NCI-H187 (cell line): ENCODE data around the gene CDKAL1.

Experiments
- DNase-seq, 2 experiments: peaks; one replicate each; lab custom pipeline; 2025; lab: John Stamatoyannopoulos, UW

CDKAL1 gene

DNA sequence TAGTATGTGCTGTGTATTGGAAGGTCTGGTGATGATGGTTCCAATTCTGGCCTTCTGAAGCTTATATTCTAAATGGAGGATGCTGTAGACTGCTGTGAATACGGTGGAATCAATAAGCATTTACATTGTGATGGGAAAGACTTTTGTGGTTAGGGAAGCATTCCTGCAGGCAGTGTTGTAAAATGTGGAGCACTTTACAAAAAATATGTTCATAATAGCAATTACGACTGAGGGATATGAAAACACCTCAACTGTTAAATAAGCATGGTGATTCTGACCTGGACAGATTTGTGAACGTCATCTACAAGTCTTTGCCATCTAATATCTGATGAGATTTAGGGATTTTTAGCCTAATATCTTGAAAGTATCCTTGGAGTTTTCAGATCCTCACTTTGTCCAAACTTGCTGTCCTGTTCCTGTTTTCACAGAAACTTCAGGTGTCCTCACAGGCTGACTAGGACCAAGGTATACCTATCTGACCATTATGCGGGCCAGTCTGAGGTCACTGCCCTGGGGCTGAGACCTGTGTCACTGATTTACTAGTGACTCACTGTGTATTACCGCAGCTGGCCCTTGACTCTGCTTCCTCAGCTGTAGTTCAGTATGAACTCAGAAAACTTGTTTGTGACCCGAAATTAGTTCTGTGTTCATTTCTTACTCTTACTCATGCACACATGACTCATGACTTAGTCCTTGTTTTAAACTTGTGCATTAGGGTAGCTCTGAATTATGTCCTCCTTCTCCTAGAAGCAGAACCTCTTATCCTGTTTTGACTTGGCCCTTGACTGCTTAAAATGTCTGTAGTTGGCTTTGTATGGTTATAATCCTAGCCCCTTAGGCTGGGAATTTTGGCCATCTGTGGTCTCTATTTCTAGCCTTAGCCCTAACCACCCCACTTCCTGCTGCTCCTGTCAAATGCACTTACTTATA lies 343.0 kb downstream of the CDKAL1 start:
- DNase-seq = no peak

DNA sequence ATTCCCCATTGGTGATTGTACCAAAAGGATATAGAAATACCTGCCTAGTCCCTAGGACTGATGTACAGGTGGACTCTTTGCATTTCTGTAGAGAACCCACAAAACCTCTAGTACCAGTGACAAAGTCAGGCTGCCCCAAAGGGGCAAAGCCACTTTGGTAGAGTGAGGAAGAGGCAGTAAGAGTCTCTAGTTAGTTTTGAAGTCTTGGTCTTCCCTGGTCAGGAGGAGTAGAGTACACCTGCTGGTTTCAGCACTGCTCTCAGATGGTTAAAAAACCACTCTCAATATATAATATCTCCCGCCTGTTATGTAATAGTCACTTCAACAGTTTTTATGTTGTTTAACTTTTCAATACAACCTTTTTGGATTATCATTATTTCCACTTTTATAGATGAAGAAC lies 344.9 kb downstream of the CDKAL1 start:
- no peak for DNase-seq

DNA sequence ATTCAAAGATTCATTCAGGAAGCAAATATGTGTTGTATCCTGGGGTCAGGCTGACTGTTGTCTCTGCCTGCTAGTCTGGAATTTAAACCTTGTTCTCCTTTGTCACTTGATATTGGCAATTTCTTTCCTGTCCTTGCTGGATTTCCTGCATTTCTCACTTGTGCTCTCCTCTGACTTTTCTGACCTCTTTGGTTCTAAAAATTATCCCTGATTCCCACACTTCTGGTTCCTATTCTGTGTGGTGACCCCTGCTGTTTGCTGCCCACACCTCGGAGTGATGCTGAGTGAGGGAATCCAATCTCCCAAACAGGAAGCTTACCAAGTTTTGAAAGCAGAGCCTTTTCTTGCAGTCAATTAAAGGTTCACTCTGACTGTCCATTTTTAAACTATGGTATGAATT lies 345.3 kb downstream of the CDKAL1 start:
- no peak for DNase-seq

DNA sequence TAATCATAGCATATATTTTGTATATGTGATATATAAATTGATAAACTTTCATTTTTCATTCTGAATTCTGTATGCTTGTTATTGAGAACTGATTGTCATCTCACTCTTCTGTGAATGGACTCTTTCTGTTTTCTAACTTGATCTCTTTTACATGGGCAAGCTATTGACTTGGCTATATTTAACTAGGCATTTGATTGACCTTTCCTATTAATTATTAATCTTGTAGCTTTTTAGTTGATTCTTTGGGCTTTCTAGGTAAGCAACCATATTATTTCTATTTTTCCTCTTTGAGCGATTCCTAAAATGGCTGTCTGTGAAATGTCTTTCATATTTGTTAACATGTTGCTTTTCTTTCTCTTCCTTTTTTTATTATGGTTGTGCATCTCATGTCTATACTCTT lies 347.1 kb downstream of the CDKAL1 start:
- DNase-seq = no peak

DNA sequence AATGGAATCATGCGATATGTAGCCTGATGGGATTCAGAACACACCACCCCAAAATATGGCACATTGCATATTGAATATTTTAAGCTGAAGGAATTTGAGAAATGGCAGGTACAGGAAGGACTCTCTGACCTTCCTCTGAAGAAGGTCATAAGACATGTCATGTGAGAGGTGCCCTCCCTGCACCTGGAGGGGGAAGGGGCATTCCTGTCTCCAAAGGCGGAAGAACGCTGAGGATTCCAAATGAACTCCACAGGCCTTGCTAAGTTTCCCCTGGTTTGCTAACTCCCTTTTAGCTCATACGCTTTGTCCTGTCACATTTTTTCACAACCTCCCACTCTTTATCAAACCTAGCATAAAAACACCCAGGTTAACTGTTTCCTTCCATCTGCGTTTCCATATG lies 347.8 kb downstream of the CDKAL1 start:
- no peak for DNase-seq

DNA sequence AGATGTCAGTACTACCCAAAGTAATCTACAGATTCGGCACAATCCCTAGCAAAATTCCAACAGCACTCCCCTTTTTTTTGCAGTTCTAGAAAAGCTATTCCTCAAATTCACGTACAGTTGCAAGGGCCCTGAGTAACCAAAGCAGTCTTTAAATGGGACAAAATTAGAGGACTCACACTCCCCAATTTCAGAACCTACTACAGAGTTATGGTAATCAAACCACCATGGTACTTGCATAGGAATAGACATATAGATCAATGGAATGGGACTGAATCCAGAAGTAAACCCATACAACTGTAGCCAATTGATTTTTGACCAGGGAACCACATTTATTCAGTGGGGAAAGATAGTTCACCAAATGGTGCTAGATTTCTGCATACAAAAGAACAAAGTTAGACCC lies 350.8 kb downstream of the CDKAL1 start:
- no peak for DNase-seq

DNA sequence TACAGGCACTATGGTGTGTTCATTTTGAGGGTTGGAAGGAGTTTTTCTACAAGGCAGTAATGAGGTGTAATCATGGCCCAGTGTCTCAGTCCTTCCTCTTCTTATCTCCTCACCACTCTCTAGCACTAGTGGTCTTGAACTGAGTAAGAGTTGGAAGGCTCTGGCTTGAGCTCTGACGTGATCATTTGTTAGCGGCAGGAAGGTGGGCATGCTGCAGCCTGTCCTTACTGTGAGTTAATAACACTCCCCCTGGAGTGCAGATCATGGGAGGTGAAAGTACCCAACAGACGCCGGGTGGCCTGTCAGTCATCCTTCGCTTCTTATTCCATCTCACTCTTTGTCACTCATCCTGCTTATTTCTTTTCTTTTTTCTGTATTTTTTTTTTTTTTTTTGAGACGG lies 356.9 kb downstream of the CDKAL1 start:
- no peak for DNase-seq

DNA sequence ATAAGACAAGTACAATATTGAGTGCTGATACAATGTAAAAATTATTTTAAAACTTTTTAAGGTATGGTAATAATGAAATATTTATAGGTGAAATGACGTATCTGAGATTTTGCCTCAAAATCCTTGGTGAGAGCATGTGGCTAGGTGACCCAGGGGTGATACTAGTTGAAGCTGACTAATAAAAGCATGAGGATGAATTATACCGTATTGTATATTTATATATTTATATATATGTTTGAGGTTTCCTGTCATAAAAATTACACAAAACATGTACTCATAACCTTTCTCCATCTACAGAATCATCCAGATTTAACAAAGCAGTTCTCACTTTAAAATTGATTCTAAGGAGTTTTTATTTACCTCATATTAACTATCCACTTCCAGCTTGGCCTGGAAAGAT lies 358.1 kb downstream of the CDKAL1 start:
- DNase-seq = no peak

DNA sequence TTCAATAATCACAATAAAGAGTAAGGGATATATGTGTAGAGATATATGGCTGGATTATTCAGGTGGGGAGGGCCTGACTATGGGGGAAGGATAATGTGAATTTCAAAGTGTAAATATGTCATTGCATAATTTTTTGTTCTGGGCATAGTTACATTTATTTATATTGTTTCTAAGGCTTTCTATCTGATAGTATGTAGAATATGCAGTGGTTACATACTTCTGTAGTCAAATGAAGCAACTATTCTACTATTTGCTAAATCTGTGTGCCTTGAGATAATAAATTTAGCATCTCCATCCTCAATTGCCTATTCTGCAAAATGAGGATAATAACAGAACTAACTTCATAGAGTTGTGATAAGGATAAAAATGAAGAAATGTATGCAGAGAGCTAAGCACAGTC lies 359.2 kb downstream of the CDKAL1 start:
- DNase-seq = no peak

DNA sequence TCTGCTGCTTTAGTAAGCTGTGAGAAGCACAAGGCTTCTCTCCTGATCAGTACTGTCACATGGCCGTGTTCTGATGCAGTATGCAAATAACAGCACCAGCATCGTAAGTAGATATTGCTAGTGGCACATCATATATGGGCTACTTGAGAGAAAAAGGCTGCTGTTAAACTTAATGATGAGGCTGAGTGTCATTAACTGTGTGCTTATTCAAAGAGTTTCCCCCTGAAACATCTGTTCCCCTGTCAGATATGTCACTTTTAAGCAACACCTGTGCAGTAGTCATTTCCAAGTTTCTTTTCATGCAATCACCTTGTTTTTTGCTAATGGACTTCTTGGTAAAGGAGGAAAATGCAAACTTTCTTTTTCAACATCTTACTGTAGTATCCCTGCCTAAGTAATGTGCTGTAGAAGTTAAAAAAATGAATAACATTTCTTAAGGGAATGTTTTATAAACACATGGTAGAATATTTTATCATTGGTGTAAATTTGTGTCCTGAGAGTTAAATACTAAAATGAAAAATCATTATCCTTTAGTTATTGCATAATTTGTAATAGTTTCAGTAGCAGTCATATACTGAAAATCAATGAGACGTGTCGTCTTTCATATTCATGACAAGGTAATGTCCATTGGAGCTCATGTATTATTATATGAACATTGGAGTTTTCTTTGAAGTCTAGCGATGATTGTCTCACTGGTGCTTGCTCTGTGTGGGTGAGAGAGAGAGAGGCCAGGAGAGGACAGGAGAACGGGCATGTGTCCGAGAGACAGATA lies 366.3 kb downstream of the CDKAL1 start:
- no peak for DNase-seq

DNA sequence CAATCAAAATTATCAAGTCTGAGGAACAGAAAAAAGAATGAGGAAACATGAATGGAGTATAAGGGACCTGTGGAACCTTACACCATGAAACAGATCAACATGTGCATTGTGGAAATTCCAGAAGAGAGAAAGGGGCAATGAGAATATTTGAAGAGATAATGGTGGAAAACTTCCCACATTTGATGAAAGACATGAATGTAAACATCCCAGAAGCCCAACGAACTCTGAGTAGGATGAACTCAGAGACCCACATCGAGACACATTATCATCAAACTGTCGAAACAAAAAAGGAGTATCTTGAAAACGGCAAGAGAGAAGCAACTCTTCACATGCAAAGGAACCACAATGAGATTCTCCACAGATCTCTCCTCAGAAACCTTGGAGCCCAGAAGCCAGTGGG lies 371.1 kb downstream of the CDKAL1 start:
- no peak for DNase-seq

DNA sequence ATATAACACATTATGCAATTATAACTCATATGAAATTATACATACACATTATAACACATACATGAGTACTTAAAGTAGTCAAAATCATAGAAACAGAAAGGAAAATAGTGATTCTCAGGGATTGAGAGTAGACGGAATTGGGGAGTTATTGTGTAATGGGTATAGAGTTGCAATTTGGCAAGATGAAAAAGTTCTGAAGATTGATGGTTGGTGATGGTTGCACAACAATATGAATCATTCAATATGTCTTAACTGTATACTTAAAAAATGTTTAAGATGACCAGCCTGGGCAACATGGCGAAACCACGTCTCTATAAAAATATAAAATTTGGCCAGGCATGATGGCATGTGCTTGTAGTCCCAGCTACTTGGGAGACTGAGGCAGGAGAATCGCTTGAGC lies 372.7 kb downstream of the CDKAL1 start:
- DNase-seq = no peak

DNA sequence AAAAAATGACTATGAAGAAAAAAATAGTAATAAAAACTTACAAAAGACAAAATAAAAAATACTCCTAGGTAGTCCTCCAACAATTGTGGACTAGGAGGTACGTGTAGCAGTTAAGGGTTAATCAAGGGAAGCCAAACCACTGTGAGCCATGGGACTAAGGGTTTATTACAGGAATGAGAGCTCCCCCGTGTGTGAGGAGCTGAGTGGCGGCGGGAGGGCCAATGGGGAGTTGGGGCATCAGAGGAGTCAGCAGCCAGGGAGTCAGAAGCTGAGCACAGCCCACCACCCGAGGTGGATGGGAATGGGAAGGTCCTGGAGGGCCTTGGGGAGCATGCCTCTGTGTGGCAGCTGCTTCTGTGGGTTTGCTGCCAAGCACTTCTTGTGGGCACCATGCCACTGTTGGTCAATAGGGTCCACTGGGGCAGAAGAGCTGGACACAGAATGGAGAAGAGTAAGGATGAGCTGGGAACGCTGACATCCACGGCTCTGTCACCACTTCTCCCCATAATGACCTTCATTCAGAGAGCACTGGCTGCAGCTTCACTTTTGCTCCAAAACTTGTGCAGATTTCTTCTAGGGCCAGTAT lies 373.3 kb downstream of the CDKAL1 start:
- DNase-seq = no peak

DNA sequence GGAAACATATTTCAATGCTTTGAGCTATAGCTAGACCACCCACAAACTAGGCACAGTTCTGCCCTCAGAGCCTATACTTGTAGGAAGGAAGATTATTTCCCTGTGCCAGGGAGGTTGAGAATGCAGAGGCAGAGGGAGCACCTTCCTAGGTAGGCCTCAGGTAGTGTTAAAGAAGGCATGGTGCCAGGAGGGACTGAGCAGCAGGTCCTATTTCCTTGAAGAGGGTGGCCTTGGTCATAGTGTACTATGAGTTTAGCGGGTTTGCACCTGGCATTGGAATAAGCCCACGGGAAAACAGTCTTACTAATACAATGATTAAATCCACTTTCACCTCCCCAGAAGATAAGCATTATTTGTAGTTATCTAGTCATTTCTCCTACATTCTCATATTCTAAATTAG lies 375.4 kb downstream of the CDKAL1 start:
- no peak for DNase-seq

DNA sequence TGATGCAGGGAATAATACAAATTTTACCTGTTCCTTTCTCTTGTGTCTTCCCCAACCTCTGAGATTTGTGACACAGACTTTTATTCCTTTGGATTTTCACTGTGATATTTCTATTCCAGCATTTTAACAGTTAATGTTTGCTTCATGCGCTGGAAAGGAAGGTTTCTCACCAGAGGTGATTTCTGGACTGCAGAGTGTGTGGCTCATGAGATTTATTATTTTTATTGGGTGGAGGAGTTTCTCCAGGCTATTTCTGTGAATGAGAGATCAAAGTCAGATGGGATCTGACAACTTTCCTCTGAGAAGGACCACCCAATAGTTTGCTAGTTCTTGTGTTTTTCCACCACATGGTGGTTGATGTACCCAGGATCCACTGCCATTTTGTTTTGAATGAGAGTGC lies 377.5 kb downstream of the CDKAL1 start:
- no peak for DNase-seq

DNA sequence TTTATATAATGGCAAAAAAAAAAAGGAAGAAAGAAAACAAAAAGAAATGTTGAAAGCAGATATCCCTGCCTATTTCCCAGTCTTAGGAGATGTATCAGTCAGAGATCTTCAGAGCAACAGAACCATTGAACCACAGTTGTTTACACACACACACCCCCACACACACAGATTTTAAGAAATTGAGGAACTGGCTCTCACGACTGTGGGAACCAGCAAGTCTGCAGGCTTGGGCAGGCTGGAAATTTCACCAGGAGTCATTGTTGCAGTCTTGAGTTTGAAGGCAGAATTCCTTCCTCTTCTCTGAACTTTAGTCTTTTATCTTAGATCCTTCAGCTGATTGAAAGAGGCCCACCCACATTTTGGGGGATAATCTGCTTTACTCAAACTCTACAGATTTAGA lies 380.9 kb downstream of the CDKAL1 start:
- no peak for DNase-seq

DNA sequence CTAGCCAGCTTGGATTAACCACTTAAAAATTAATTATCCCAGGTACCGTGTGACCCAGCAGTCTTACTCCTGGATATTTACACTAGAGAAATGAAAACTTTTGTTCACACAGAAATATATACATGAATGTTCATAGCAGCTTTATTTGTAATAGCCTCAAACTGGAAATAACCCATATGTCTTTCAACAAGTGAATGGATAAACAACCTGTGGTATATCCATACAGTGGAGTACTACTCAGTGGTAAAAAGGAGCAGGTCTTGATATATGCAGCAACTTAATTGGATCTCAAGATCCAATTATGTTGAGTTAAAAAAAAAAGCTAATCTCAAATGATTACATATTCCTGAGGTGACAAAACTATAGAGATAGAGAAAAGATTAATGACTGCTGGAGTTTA lies 381.4 kb downstream of the CDKAL1 start:
- no peak for DNase-seq

DNA sequence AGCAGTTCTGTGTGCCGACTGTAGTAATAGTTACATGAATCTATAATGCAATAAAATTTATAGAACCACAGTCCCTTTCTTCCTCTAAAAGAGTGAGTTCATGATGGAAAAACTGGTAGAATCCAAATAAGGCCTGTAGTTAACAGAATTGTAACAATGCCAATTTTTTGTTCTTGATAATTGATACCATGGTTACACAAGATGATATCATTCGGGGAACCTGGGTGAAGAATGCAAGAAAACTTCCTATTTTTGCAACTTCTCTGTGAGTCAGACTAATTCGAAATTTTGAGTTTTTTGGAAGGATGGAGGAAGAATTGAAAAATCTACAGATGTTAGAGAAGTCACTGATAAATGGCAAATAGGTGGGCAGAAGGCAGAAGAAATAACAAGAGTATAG lies 381.8 kb downstream of the CDKAL1 start:
- DNase-seq = no peak

DNA sequence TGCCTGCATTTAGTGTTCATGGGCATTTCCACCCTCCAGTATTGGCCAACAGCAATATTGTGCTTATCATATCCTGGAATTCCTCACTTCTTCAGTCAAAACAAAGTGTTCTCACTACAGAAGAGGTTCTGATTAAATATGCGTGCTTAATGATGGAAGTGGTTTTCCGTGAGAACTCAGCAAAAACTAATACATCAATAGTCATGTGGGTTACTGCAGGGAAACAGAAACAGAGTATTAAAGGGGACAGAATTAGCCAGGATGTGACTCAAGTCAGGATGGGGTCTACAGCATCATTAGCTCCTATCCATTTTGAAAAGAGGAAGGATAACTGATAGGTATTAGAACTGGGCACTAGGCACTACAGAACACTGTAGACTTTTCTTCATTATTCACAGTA lies 384.6 kb downstream of the CDKAL1 start:
- no peak for DNase-seq

DNA sequence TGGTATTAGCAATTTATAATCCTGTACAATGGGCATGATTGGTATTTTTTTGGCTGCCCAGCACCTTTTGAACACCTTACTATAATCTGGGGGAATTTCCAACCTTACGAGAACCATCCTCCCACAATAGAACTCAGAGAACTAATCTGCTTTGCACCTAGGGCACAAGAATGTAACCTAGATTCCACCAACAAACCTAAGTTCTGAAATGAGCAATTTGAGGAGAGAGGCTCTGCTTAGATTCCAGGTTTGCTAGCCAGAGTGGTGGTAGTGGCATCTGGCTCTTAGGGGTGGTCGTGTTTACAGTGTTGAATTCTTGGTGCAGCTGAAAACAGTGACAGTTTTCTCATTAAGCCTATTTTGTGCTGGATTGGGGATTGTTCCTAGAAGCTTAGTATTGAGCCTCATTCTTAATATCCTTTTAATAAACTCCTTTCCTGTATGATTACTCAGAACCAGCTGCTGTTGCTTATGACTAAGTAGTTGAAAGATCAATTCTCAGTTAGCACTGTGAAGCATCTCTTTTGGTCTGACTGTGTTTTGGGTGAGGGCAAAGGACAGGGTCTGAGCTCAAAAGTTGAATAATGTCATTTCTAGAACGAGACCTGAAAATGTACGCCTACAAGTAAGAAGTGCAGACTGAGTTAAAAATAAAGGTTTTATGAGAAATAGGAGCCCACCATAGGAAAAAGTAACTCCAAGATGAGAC lies 385.6 kb downstream of the CDKAL1 start:
- no peak for DNase-seq

DNA sequence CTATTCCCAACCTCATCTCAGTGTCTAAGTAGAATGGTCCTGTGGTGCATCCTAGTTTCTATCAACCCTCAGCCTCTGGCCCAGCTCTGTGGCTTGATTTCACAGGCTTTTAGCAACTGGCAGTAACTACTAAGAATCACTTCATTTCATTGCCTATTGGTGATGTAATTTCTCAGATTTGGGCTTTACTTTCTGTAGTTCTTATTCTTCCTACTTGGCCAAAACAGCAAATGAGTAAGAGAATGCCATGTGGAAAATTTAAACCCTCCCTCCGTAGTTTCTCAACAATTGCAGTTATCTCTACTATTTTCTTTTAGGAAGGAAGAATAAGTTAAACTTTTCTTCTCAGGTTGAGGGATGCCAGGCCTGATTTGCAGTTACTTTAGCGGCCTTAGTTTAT lies 387.3 kb downstream of the CDKAL1 start:
- DNase-seq = no peak

DNA sequence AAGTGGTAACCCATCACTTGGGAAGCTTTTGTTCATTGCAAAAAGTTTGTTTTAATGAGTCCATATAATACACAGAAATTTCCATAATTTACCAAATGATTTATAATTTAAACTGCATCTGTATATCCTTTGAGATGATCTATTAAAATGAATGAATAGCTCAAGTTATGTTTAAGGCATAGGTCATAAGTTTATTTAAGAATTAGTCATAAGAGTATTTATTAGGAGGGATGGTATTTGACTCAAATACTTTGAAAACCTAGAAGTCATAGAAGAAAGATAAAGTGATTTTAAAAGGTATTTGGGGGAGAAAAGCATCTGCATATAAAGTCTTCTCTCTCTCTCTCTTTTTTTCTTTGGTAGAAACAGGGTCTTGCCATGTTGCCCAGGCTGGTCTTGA lies 388.5 kb downstream of the CDKAL1 start:
- no peak for DNase-seq
